K562 (cell line): ENCODE measurements around the gene FASTKD2. TPM values are rescaled to one million over a fixed set of nuclear protein-coding genes. Genes with fewer than 3 reads are reported as not detected.

Experiments used
- ATAC-seq: fragments of 200-7000 bp; cut with Tn5 transposase; 3 replicates; pipeline ENCODE4 v1.9.1; 2020; ENCODE audit warnings: moderate library complexity
- BruUV-seq: library from RNA; stranded (reverse); fragments of 400-500 nt; replicated peaks from 2 replicates; lab custom pipeline; 2021; lab: Mats Ljungman, UMichigan
- CTCF ChIA-PET: fragments of 300-600 bp; formaldehyde crosslinking; extraction: SDS; loops from one replicate; lab custom pipeline; 2021; ENCODE audit warnings: low intra/inter-chr PET ratio; lab: Yijun Ruan, JAX
- POLR2A ChIA-PET: fragments of 300-600, 350-650 bp; sonication (Branson Sonifier 250); formaldehyde crosslinking; extraction: SDS; loops from one replicate; lab custom pipeline; 2021; ENCODE audit warnings: antibody characterized with exemption, inconsistent platforms; lab: Yijun Ruan, JAX
- DNase-seq, 4 experiments: peaks; one replicate each; pipeline versions ENCODE4 v3.0.0 to v3.0.0-alpha.2; 2011 to 2018; ENCODE audit warnings: low spot score in 3 of 4, mixed read lengths in 3 of 4; ENCODE audit errors: extremely low read depth in 1 of 4
- FAIRE-seq: peaks from 2 replicates; lab custom pipeline; 2011; peaks lifted over from hg19 to GRCh38; lab: Jason Lieb, UNC
- H2AFZ ChIP-seq: 2 replicates; pipeline ENCODE4 v1.6.0; 2011; ENCODE audit warnings: low read depth, low read length, control low read depth, inconsistent platforms
- H3K27ac ChIP-seq: fragments of 200-600 bp; 3 replicates; pipeline ENCODE4 v1.8.0; 2011; ENCODE audit warnings: low read depth, mild to moderate bottlenecking, control low read depth, inconsistent platforms, low read length, moderate library complexity, mixed read lengths; ENCODE audit errors: extremely low read depth
- H3K27me3 ChIP-seq, 2 experiments: fragments of 300-600 bp in 1 of 2; 2 replicates in 1 of 2; 3 replicates in 1 of 2; pipeline versions ENCODE4 v1.6.0 to v1.8.0; 2011; ENCODE audit warnings: inconsistent platforms in 2 of 2, low read length in 2 of 2, mild to moderate bottlenecking in 1 of 2, mixed read lengths in 1 of 2, moderate library complexity in 1 of 2; ENCODE audit not compliant: control insufficient read depth in 2 of 2, insufficient read depth in 2 of 2
- H3K36me3 ChIP-seq: fragments of 300-600 bp; 3 replicates; pipeline ENCODE4 v1.8.0; 2011; ENCODE audit warnings: mild to moderate bottlenecking, low read length, inconsistent platforms; ENCODE audit not compliant: control insufficient read depth, insufficient read depth
- H3K4me1 ChIP-seq, 2 experiments: fragments of 200-600 bp in 1 of 2; replicated peaks in 1 of 2; 2 replicates in 1 of 2; 3 replicates in 1 of 2; pipeline versions ENCODE4 v1.5.1 to v1.8.0; 2011; ENCODE audit warnings: inconsistent platforms in 2 of 2, low read length in 2 of 2, mild to moderate bottlenecking in 1 of 2, mixed read lengths in 1 of 2, moderate library complexity in 1 of 2; ENCODE audit not compliant: control insufficient read depth in 2 of 2, insufficient read depth in 2 of 2
- H3K4me2 ChIP-seq: 2 replicates; pipeline ENCODE4 v1.6.1; 2011; ENCODE audit warnings: low read length, control low read depth, inconsistent platforms, mixed read lengths; ENCODE audit not compliant: insufficient read depth
- H3K4me3 ChIP-seq: fragments of 200-600 bp; sonication (generic), shearing (Covaris generic); 2 replicates; pipeline ENCODE4 v1.5.1; 2016; ENCODE audit warnings: control low read depth, inconsistent platforms
- H3K79me2 ChIP-seq: fragments of 200-600 bp; 3 replicates; pipeline ENCODE4 v1.8.0; 2011; ENCODE audit warnings: low read length, inconsistent platforms; ENCODE audit not compliant: control insufficient read depth, insufficient read depth
- H3K9ac ChIP-seq, 2 experiments: 2 replicates each; pipeline versions ENCODE4 v1.6.0 to v1.6.1; 2011; ENCODE audit warnings: low read depth in 2 of 2, low read length in 2 of 2, control low read depth in 1 of 2, inconsistent platforms in 1 of 2, mild to moderate bottlenecking in 1 of 2, mixed read lengths in 1 of 2; ENCODE audit not compliant: insufficient read depth in 1 of 2
- H3K9me1 ChIP-seq: one replicate; pipeline ENCODE4 v1.6.0; 2011; ENCODE audit warnings: inconsistent platforms, mild to moderate bottlenecking, low read length, moderate library complexity; ENCODE audit not compliant: control insufficient read depth, insufficient read depth
- H3K9me3 ChIP-seq: replicated peaks from 2 replicates; pipeline ENCODE4 v1.5.1; 2011; ENCODE audit warnings: low read depth, low read length, inconsistent platforms; ENCODE audit not compliant: control insufficient read depth, insufficient read depth
- H4K20me1 ChIP-seq: replicated peaks from 2 replicates; pipeline ENCODE4 v1.6.1; 2011; ENCODE audit warnings: low read length, inconsistent platforms, mixed read lengths; ENCODE audit not compliant: control insufficient read depth, insufficient read depth
- ARID3A ChIP-seq: IDR thresholded peaks from 2 replicates; pipeline ENCODE4 v1.6.1; 2012; ENCODE audit warnings: low read depth, low read length, improper control_type of control experiment, borderline replicate concordance
- ESRRB ChIP-seq: fragments of 250-450 bp; sonication (Bioruptor Pico); IDR thresholded peaks from 2 replicates; pipeline ENCODE4 v1.5.0; 2020; ENCODE audit warnings: mild to moderate bottlenecking, moderate library complexity, borderline replicate concordance
- ETV6 ChIP-seq, 3 experiments: fragments of 150-350 bp in 1 of 3; sonication (generic) in 1 of 3; formaldehyde crosslinking in 1 of 3; IDR thresholded peaks; 2 replicates each; pipeline versions ENCODE4 v1.6.1 to v1.8.0; 2014 to 2022; ENCODE audit warnings: borderline replicate concordance in 2 of 3, low read depth in 2 of 3, antibody characterized with exemption in 1 of 3, low read length in 1 of 3, mild to moderate bottlenecking in 1 of 3, missing genetic modification reagents in 1 of 3
- GATAD2B ChIP-seq: fragments of 450-650 bp; IDR thresholded peaks from 2 replicates; pipeline ENCODE4 v1.6.1; 2017; ENCODE audit warnings: mild to moderate bottlenecking, borderline replicate concordance
- RBM14 ChIP-seq: fragments of 200-400 bp; formaldehyde crosslinking; IDR thresholded peaks from 2 replicates; pipeline ENCODE4 v1.6.1; 2018; ENCODE audit warnings: low read depth, mild to moderate bottlenecking, low read length, moderate library complexity, borderline replicate concordance; ENCODE audit not compliant: insufficient read depth
- SAP30 ChIP-seq: fragments of 200-600 bp; sonication (generic); IDR thresholded peaks from 2 replicates; pipeline ENCODE4 v1.6.1; 2012; ENCODE audit warnings: borderline replicate concordance, low read depth, mild to moderate bottlenecking, moderate library complexity, low read length, control low read depth, inconsistent platforms; ENCODE audit not compliant: insufficient read depth, poor library complexity, severe bottlenecking
- TAF1 ChIP-seq: IDR thresholded peaks from 2 replicates; pipeline ENCODE4 v1.6.1; 2011; ENCODE audit warnings: mild to moderate bottlenecking, low read length, moderate library complexity; ENCODE audit not compliant: insufficient read depth, control insufficient read depth, severe bottlenecking; ENCODE audit errors: extremely low read depth
- TBP ChIP-seq: optimal IDR thresholded peaks from 2 replicates; pipeline ENCODE3; 2011; ENCODE audit warnings: low read depth, low read length, improper control_type of control experiment
- TRIM28 ChIP-seq: fragments of 450-650 bp; IDR thresholded peaks from 2 replicates; pipeline ENCODE4 v1.6.1; 2017
- ZNF512 ChIP-seq: IDR thresholded peaks from 2 replicates; pipeline ENCODE4 v1.6.1; 2016; ENCODE audit warnings: missing genetic modification characterization, missing compliant biosample characterization
- ZNF57 ChIP-seq: fragments of 450-650 bp; formaldehyde crosslinking; IDR thresholded peaks from 2 replicates; pipeline ENCODE4 v1.4.0; 2020; ENCODE audit warnings: mild to moderate bottlenecking, moderate library complexity
- WGBS: fragments of 100-300 bp; shearing (Covaris generic); methylation state at CpG from one replicate; pipeline ENCODE4 v1.1.6; 2016; ENCODE audit warnings: low coverage, mixed read lengths; ENCODE audit not compliant: insufficient coverage; ENCODE audit errors: missing lambda C conversion rate; 5-methylcytosine and 5-hydroxymethylcytosine counted together
- in situ Hi-C: fragments of 300-500 bp; cut with MboI; formaldehyde crosslinking; loops from 4 replicates; pipeline ENCODE4 v1.15.0; 2018; ENCODE audit warnings: inconsistent platforms, mixed read lengths
- intact Hi-C: fragments of 100-400 bp; cut with micrococcal nuclease; formaldehyde crosslinking; loops from 2 replicates; pipeline ENCODE4 v1.14.2; 2022
- polyA plus RNA-seq, 8 experiments: library from polyadenylated mRNA; depleted of rRNA in 4 of 8; stranded (reverse) in 5 of 8; unstranded in 3 of 8; fragments of >200 nt; fragmentation: Nextera tagmentation in 2 of 8; fragmentation: Illumina TruSeq in 1 of 8; extraction: Ambion mirVana in 2 of 8; extraction: Trizol in 1 of 8; gene quantifications; 2 replicates each; pipeline versions ENCODE4 v1.2.1 to v1.2.3, GENCODE V29; 2011 to 2014; ENCODE audit warnings: inconsistent platforms in 1 of 8, missing spikeins in 1 of 8
- total RNA-seq, 7 experiments: library from RNA; depleted of rRNA in 6 of 7; stranded (reverse); fragments of >200 nt in 6 of 7; fragmentation: Illumina TruSeq in 2 of 7; extraction: Trizol in 2 of 7; gene quantifications; 2 replicates each; pipeline versions ENCODE4 v1.2.1 to v1.2.3, GENCODE V29; 2011 to 2021; ENCODE audit warnings: low replicate concordance in 1 of 7

Gene FASTKD2
- total and polyA plus RNA-seq, 9 of the 15 experiments (the other 6 are each of a cell fraction or from before 2014, with no cell fraction given) = 20.8 to 90.6 (median 39.1) TPM

GRCh38 chr2:206820807-206821206 lies 55.4 kb downstream of the FASTKD2 start:
- no TSS peak for BruUV-seq
- Histone ChIP-seq H3K36me3 (no peaks in the 10 kb centered on the region), H2AFZ (no peak overlapping the region), H3K27me3 (no peaks in the 10 kb centered on the region), H3K79me2 (no peaks in the 10 kb centered on the region), H3K4me1 (no peaks in the 10 kb centered on the region), H3K4me2 (no peak overlapping the region), H3K4me3 (no peak overlapping the region), H3K27ac (no peak overlapping the region), H3K9ac (no peak overlapping the region), H3K9me3 (no peaks in the 10 kb centered on the region), H4K20me1 (no peaks in the 10 kb centered on the region), H3K9me1 (no peaks in the 10 kb centered on the region)
- intact Hi-C loops (no loop called here), in situ Hi-C loops (no loop called here)
- ATAC-seq (no peak), DNase-seq (no peak), FAIRE-seq (no peak)
- TF ChIP-seq TRIM28 (no peak), TBP (no peak), ESRRB (no peak), ZNF57 (CRISPR knock-in tag) (no peak), SAP30 (no peak), GATAD2B (no peak), RBM14 (no peak), ZNF512 (tag) (no peak), ARID3A (no peak), TAF1 (no peak), ETV6 (IDR thresholded peaks at IDR 0.05; ENCODE audit: borderline replicate concordance in 1 of 2, low read depth in 2 of 2, low read length in 1 of 2) (no peak), ETV6 (CRISPR knock-in tag; IDR thresholded peaks at IDR 0.05; ENCODE audit: borderline replicate concordance) (no peak)
- WGBS = 0% methylated on average over 2 of the region's 2 CpGs
- CTCF ChIA-PET = no interaction called here
- POLR2A ChIA-PET = no interaction called here
